K562 treated with DMSO at 1 percent for 4 hours (cell line): ENCODE measurements around the gene RBP4. TPM values are rescaled to one million over a fixed set of nuclear protein-coding genes. Genes with fewer than 3 reads are reported as not detected.

Experiments
- total RNA-seq: library from RNA; unstranded; fragments of 300-600 nt; gene quantifications from 2 replicates; pipeline ENCODE4 v1.2.3, GENCODE V29; 2022; ENCODE audit not compliant: insufficient read depth

Gene RBP4
- not detected in 2 replicates for total RNA-seq

GRCh38 chr10:93601146-93601773, at the start of gene RBP4:
Gene RBP4, minus strand, starts transcription at chr10:93601235. Its CDS starts 207 bp downstream, at chr10:93601028.

GRCh38 chr10:93612311-93612710, 11.3 kb upstream of the RBP4 start, which contains the start of gene PDE6C:
Gene PDE6C, plus strand, starts transcription at chr10:93612537. Its CDS starts 189 bp downstream, at chr10:93612726.

GRCh38 chr10:93566435-93567276, 34.4 kb downstream of the RBP4 start, which contains the start of gene FFAR4:
Gene FFAR4, plus strand, starts transcription at chr10:93566665. Its CDS starts 56 bp downstream, at chr10:93566721.

Other genes starting within 250 kb of the RBP4 start
- not detected in 2 replicates for gene MYOF, start 118.9 kb downstream of the RBP4 start, total RNA-seq
- gene CEP55, start 104.6 kb downstream of the RBP4 start, total RNA-seq, result 7.7 and 9.7 TPM in 2 replicates
- gene FFAR4, start 34.6 kb downstream of the RBP4 start, total RNA-seq, result not detected in 2 replicates
- gene PDE6C, start 11.3 kb upstream of the RBP4 start, total RNA-seq, result not detected in 2 replicates
- gene FRA10AC1, start 101.4 kb upstream of the RBP4 start, total RNA-seq, result 2.4 and 5.8 TPM in 2 replicates
- gene LGI1, start 156.7 kb upstream of the RBP4 start, total RNA-seq, result not detected in 2 replicates